Activated naive CD4-positive, alpha-beta T cell treated with anti-CD3 and anti-CD28 coated beads, Interleukin-2, amount 50 U/mL, for 24 hours (primary cell): ENCODE results near the gene TRIM66.
A peak's percentile ranks its signal among the peaks of the same experiment; 100 is the strongest.

Experiments used
- H3K27ac Mint-ChIP-seq: one replicate; pipeline ENCODE4 v1.8.0; 2021; ENCODE audit warnings: mild to moderate bottlenecking, mixed read lengths
- H3K27me3 Mint-ChIP-seq: one replicate; pipeline ENCODE4 v1.8.0; 2021; ENCODE audit warnings: mixed read lengths
- H3K36me3 Mint-ChIP-seq: one replicate; pipeline ENCODE4 v1.8.0; 2021; ENCODE audit warnings: mixed read lengths
- H3K4me1 Mint-ChIP-seq: one replicate; pipeline ENCODE4 v1.8.0; 2021; ENCODE audit warnings: mixed read lengths
- H3K4me3 Mint-ChIP-seq: one replicate; pipeline ENCODE4 v1.8.0; 2021; ENCODE audit warnings: mild to moderate bottlenecking, mixed read lengths
- H3K9me3 Mint-ChIP-seq: one replicate; pipeline ENCODE4 v1.8.0; 2021; ENCODE audit warnings: mixed read lengths

TRIM66 gene

GRCh38 chr11:8682303-8683114 is at the start of gene TRIM66, which contains the start of gene RPL27A:
Gene TRIM66, minus strand, starts transcription at chr11:8682665. Its CDS starts 10,391 bp downstream, at chr11:8672274.
Gene RPL27A, plus strand, starts transcription at chr11:8682792. Its CDS starts 22 bp downstream, at chr11:8682814.
- Mint-ChIP-seq H3K9me3 (peaks cover 5% of the 10 kb centered on the region), H3K4me3 (peak within 1 kb of the TSS; percentile 99), H3K27me3 (no peaks in the 10 kb centered on the region), H3K36me3 (peaks cover 37% of the 10 kb centered on the region), H3K4me1 (peaks cover 35% of the 10 kb centered on the region), H3K27ac (peak within 1 kb of the TSS; percentile 99)

GRCh38 chr11:8731647-8732323 is 49.3 kb upstream of the TRIM66 start:
- H3K27ac Mint-ChIP-seq, result no peak overlapping the region

GRCh38 chr11:8730697-8731020 is 48.2 kb upstream of the TRIM66 start:
- Mint-ChIP-seq H3K4me1 (no peaks in the 10 kb centered on the region), H3K27me3 (no peaks in the 10 kb centered on the region), H3K36me3 (no peaks in the 10 kb centered on the region), H3K4me3 (no peak overlapping the region), H3K27ac (no peak overlapping the region), H3K9me3 (no peaks in the 10 kb centered on the region)

More at GRCh38 chr11:8731647-8732323, 49.3 kb upstream of the TRIM66 start:
- Mint-ChIP-seq H3K27me3 (no peaks in the 10 kb centered on the region), H3K36me3 (no peaks in the 10 kb centered on the region), H3K9me3 (no peaks in the 10 kb centered on the region), H3K4me1 (no peaks in the 10 kb centered on the region), H3K4me3 (no peak overlapping the region)

GRCh38 chr11:8729837-8730696 is 47.6 kb upstream of the TRIM66 start:
- no peak overlapping the region for H3K27ac Mint-ChIP-seq
- H3K27me3 Mint-ChIP-seq, result no peaks in the 10 kb centered on the region
- H3K9me3 Mint-ChIP-seq, result no peaks in the 10 kb centered on the region
- H3K36me3 Mint-ChIP-seq, result no peaks in the 10 kb centered on the region
- no peaks in the 10 kb centered on the region for H3K4me1 Mint-ChIP-seq
- H3K4me3 Mint-ChIP-seq, result no peak overlapping the region

GRCh38 chr11:8729067-8729466 is 46.6 kb upstream of the TRIM66 start:
- Mint-ChIP-seq H3K4me3 (no peak overlapping the region), H3K9me3 (no peaks in the 10 kb centered on the region), H3K27me3 (no peaks in the 10 kb centered on the region), H3K36me3 (no peaks in the 10 kb centered on the region), H3K27ac (no peak overlapping the region), H3K4me1 (no peaks in the 10 kb centered on the region)

- no peaks in the 10 kb centered on the region for H3K27me3 Mint-ChIP-seq
- no peaks in the 10 kb centered on the region for H3K4me1 Mint-ChIP-seq
- no peak overlapping the region for H3K27ac Mint-ChIP-seq
- H3K9me3 Mint-ChIP-seq, result no peaks in the 10 kb centered on the region
- H3K36me3 Mint-ChIP-seq, result no peaks in the 10 kb centered on the region
- H3K4me3 Mint-ChIP-seq, result no peak overlapping the region
These were observed 46.1 kb upstream of the TRIM66 start for GRCh38 chr11:8728563-8728962.

GRCh38 chr11:8726395-8726794 is 43.9 kb upstream of the TRIM66 start:
- Mint-ChIP-seq H3K4me3 (no peak overlapping the region), H3K27me3 (no peaks in the 10 kb centered on the region), H3K27ac (no peak overlapping the region), H3K9me3 (no peaks in the 10 kb centered on the region), H3K4me1 (no peaks in the 10 kb centered on the region), H3K36me3 (no peaks in the 10 kb centered on the region)

- no peaks in the 10 kb centered on the region for H3K9me3 Mint-ChIP-seq
- no peak overlapping the region for H3K4me3 Mint-ChIP-seq
- H3K36me3 Mint-ChIP-seq, result no peaks in the 10 kb centered on the region
- no peaks in the 10 kb centered on the region for H3K27me3 Mint-ChIP-seq
- no peak overlapping the region for H3K27ac Mint-ChIP-seq
- no peaks in the 10 kb centered on the region for H3K4me1 Mint-ChIP-seq
These were observed 42.2 kb upstream of the TRIM66 start for GRCh38 chr11:8724682-8725081.

GRCh38 chr11:8723711-8724110 is 41.2 kb upstream of the TRIM66 start:
- Mint-ChIP-seq H3K27me3 (no peaks in the 10 kb centered on the region), H3K27ac (no peak overlapping the region), H3K36me3 (no peaks in the 10 kb centered on the region), H3K4me1 (no peaks in the 10 kb centered on the region), H3K9me3 (no peaks in the 10 kb centered on the region), H3K4me3 (no peak overlapping the region)

GRCh38 chr11:8722809-8723208 is 40.3 kb upstream of the TRIM66 start:
- H3K27me3 Mint-ChIP-seq, result no peaks in the 10 kb centered on the region
- H3K36me3 Mint-ChIP-seq, result no peaks in the 10 kb centered on the region
- H3K4me3 Mint-ChIP-seq, result no peak overlapping the region
- H3K9me3 Mint-ChIP-seq, result no peaks in the 10 kb centered on the region
- H3K27ac Mint-ChIP-seq, result no peak overlapping the region
- H3K4me1 Mint-ChIP-seq, result no peaks in the 10 kb centered on the region

GRCh38 chr11:8721609-8722500 is 39.4 kb upstream of the TRIM66 start:
- Mint-ChIP-seq H3K27ac (no peak overlapping the region), H3K9me3 (no peaks in the 10 kb centered on the region), H3K4me3 (no peak overlapping the region), H3K36me3 (no peaks in the 10 kb centered on the region), H3K4me1 (peaks cover 6% of the 10 kb centered on the region), H3K27me3 (no peaks in the 10 kb centered on the region)

GRCh38 chr11:8720868-8721608 is 38.6 kb upstream of the TRIM66 start:
- Mint-ChIP-seq H3K4me1 (peaks cover 6% of the 10 kb centered on the region), H3K4me3 (no peak overlapping the region), H3K27me3 (no peaks in the 10 kb centered on the region), H3K9me3 (no peaks in the 10 kb centered on the region), H3K36me3 (no peaks in the 10 kb centered on the region), H3K27ac (no peak overlapping the region)

- no peak overlapping the region for H3K27ac Mint-ChIP-seq
- no peak overlapping the region for H3K4me3 Mint-ChIP-seq
- no peaks in the 10 kb centered on the region for H3K27me3 Mint-ChIP-seq
- H3K4me1 Mint-ChIP-seq, result peaks cover 6% of the 10 kb centered on the region
- H3K36me3 Mint-ChIP-seq, result no peaks in the 10 kb centered on the region
- no peaks in the 10 kb centered on the region for H3K9me3 Mint-ChIP-seq
These were observed 37.9 kb upstream of the TRIM66 start for GRCh38 chr11:8720352-8720751.

GRCh38 chr11:8719721-8720120 is 37.3 kb upstream of the TRIM66 start:
- Mint-ChIP-seq H3K36me3 (no peaks in the 10 kb centered on the region), H3K4me1 (peaks cover 6% of the 10 kb centered on the region), H3K27me3 (no peaks in the 10 kb centered on the region), H3K27ac (no peak overlapping the region), H3K4me3 (no peak overlapping the region), H3K9me3 (no peaks in the 10 kb centered on the region)
